Left hindlimb (tissue), 1 donor: ENCODE measurements around the gene KLHL29.
"Not testable (repeated sequence)": the region's sequence is repeated elsewhere in the genome, so short reads cannot be mapped to it uniquely, and the experiment has no call there.

Experiments
- DNase-seq: peaks from one replicate; pipeline ENCODE4 v3.0.0-alpha.2; 2018

The KLHL29 gene

DNA sequence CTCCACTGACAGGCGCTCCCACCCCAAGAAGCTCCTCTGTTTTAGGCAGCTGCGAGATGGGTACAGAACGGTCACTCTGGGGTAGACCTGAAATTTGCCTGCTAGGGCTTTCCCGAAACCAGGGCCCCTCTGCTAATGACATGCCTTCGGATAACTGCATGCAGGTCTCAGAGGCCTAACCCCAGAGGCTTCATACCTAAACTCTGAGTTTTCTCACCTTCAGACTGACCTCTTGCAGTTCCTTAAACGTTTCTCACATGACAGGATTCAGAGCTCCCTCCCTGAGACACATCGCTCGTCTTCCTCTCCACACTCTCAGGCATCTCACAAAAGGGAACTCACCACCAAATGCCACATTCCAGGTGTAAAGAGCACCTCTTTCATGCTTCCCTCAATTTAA is 11.3 kb upstream of the KLHL29 start:
- no peak for DNase-seq

DNA sequence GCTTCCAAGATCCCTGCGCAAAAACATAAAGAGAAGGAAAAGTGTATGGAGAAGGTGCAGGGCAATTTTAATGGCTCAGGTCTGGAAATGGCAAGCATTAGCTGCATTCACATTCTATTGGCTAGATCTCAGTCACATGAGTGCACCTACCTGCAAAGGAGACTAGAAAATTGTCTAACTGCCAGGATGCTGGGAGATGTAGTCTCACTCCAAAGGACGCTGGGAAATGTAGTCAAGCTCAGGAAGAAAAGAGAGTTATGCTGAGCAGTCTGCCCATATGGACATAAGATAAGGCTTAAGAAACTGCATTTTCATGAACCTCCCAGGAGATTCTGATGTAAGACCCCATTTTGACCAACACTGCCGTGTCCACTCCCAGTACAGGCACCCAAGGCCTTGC is 9.5 kb upstream of the KLHL29 start:
- no peak for DNase-seq

DNA sequence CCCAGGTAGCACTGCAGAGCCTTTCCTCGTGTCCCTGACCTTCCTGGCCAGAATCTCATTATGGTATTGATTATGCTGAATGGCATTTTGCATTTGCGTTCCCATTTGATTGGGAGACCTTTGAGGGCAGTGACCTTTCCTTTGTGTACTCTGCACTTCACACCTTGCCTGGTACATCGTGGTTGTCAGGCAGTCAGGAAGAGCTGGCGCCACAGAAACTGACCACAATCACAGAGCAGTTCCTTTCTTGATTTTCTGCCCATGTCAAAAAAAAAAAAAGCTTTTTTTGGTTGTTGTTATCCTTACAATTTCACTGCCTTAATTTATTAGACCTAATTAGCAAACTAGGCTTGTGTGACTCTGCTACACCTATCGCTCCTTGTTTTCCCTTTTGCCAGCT is 8.9 kb upstream of the KLHL29 start:
- DNase-seq: no peak

DNA sequence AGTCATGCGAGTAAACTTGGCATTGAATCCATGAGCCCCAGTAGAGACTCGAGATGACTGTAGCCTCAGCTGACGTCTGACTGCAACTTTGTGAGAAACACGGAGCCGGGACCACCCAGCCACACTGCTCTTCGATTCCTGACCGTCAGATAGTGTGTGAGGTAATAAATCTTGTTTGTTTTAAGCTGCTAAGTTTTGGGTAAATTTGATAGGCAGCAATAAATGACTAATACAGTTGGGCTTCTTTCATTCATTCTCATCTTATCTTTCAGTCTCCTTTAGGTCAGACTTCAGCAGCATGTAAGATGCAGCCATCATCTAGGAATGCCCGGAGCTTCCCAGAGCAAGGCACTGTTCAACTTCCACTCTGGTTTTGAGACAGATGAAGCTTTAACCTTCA is 8.0 kb upstream of the KLHL29 start:
- no peak for DNase-seq

DNA sequence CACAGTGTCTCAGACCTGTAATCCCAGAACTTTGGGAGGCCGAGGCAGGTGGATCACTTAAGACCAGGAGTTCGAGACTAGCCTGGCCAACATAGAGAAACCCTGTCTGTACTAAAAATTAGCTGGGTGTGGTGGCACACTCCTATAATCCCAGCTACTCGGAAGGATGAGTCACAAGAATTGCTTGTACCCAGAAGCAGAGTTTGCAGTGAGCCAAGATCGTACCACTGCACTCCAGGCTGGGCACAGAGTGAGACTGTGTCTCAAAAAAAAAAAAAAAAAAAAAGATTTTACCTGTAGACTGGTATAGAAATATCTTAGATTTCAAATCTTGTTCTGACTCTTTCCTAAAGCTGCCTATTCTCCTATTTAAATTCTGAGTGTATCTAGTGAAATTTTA is 7.2 kb upstream of the KLHL29 start:
- DNase-seq: no peak

DNA sequence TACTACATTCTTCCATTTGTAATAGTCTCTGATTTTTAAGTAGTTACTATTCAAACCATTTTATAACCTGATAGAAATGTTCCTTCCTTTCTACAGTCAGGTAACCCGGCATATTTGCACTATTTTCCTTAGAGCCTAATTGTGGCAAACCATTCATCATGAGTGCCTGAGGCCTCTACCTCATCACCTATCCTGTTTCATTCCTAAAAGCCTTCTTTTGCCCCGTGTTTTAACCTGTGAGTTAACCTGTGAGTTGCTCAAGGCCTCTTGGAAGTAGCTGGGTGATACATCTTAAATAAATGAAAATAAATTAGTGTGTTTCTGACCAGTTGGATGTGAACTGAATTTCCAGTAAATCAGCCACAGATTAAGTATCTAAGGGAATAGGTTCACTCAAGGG is 6.5 kb upstream of the KLHL29 start:
- DNase-seq: no peak

DNA sequence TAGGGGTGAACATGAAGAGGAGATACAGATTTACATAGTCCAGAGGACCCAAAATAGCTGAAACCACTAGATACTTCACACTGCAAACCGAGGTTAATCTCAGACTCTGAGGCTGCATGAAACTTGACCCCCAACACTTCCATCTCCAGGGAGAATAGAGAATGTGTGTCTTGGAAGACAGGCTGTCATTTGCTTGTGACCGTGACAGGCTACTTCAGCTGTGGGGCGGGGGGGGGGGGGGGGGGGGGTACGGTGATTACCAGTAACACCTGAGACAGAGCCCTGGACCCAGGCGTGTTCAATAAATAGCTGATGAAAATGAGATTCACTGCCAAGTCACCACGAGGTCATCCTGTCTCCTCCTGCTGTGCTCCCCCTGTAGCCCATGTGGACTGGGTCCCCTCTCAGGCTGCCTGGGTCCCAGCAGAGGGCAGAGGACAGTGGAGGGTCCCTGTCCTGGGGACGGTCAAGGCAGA is 5.7 kb upstream of the KLHL29 start:
- DNase-seq: no peak

DNA sequence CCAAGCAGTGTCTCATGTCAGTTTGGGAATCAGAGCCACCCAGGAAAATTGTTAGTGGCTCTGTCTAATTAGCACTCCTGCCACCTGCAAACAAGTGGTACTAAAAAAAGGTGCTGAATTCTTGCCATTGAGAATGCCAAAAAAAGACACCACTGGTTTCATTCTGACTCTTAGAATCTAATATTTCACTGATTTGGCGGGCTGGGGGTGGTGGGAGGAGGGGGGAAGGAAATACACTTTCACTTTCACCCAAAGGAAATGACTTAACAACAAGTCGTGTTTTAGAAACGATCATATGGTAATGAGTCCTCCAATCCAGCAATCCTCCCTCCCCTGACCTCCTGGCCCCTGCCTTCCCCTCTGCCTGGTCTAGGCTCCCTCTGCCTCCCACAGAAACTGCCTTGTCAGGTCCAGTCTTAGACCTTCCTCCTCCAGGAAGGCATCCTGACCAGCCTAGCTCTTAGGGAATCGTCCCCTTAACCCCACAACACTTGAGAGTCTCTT is 4.4 kb upstream of the KLHL29 start:
- DNase-seq: no peak

DNA sequence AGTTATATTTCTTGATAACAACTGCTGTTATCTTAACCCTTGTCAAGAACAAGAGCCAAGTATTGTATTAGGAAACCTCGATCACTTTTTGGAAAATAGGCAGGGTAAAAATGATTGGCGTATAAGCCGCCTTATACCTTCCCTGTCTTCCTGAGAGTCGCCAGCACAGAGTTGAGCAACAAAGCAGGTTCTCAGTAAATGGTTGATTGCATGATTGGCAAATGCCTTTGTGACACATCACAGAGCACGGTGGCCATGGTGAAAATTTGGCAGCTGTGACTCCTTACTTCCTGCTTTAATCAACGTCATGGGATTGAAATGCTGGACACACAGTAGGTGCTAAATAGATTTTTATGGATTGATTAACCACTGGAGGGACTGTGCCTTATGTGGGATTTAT is 3.9 kb upstream of the KLHL29 start:
- no peak for DNase-seq

DNA sequence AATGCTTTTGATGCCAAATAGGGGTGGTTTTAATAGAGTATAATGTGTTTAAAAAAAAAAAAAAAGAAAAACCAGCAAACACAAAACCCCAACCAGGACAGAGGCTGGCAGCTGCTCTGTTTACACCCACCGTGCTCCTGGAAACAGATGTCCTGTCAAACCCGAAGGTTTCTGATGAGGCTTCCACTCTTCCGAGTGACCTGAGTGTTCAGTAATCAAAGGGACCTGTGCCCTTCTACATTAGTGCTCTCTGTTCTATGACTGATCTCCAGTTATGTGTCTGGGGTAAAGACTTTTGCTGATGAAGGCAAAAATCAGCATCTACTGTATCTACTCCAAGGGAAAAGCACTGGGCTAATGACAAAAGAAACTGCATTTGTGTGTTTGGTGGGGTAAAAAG is 3.5 kb upstream of the KLHL29 start:
- no peak for DNase-seq

DNA sequence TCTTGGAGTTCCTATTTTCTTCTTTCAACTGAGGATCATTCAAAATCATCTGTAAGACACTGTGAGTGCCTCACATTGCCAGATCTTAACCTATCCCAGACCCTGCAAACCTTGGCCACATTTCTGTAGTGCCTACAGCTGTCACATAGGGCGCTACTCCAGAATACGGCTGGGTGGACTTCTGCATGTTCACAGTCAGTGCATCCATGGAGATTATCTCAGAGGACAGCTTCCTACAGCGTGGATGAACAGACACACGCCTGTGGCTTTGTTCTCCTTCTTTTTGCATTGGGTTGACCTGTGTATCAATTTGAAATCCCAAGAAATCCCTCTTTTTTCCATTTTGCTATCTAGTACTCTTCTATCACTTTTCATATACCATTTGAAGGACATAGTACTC is 1.9 kb upstream of the KLHL29 start:
- DNase-seq: no peak

DNA sequence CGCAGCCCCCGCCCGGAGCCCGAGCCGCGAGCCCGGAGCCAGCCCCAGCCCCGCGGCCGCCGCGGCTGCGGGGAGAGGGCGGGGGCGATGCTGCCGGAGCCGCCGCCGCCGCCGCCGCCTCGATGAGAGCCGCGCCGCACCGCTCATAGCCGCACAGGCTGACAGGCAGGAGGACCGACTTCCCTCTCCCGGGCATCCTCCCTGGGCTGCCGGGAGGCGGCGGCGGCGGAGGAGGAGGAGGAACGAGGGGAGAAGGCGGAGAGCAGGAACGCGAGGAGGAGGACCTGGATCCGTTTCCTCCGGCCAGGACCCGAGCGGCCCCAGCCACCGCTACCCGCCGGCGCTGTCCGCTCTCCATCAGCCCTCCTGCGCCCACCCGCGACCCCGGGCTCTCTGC is 370 bp downstream of the KLHL29 start:
- DNase-seq: peak; percentile 68

DNA sequence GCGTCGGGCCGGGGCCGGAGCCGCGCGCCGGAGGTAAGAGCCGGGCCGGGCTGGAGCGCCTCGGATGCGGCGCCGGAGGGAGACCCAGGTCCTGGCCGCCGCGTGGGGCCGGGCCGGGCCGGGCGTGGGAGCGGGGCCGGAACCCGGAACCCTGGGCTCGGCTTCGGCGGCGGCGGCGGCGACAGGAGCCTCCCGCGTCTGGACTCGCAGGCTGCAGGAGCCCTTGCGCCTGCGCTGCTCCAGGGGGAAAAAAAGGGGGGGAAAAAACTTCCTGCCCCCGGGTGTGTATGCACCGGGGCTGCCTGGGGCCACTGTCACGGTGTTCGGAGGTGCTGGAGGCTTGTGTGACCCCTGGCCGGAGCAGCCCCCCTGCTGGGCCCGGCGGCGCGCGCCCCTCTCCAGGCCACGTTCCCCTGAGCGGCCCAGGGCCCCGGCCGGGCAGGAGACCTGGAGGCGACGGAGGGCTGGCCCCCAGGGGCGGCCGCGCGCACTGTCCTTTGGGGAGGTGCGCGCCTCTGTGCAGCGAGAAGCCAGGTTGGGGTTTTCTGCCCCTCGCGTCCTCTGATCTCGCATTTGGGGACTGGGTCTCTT is 864 bp downstream of the KLHL29 start:
- DNase-seq: peak; percentile 54

DNA sequence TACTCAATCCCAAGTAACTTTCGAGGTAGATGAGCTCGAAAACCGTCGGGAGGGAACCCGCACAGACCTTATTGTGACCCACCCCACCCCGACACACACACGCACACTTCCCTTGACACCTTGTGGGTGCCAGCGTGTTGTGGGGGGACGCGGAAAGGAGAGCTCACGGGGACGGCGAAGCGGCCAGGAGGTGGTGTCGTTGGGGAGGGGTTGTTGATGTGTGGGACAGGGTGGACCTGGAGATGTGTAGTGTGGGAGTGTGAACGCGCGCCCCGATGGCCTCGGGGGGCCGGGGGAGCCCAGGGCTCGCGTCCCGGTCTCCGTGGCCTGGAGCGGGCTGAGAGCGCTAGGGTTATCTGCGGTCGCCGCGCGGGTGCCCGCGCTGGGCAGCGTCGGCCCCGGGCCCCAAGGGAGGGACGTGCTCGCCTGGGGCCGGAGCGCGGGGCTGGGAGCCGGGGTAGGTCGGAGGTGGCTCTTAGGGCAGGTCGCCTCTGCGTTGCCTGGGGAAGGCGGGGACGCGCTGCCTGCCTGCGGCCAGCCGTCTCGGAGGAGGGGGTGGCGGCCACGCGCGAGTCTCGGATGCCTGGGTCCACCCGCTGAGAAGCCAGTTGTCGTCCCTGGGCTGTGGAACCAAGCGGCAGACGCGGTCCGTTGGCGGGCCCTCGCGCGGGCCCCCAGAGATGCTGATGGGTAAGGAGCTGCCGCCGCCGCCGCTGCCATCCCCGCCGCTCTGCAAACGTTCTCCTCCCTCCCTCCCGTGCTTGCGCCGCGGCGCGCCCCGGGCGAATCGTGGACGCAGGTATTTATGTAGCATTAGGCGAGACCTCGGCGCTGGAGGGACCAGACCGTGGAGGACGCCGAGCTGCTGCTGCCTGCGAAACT is 1.6 kb downstream of the KLHL29 start:
- peak; percentile 57 for DNase-seq

DNA sequence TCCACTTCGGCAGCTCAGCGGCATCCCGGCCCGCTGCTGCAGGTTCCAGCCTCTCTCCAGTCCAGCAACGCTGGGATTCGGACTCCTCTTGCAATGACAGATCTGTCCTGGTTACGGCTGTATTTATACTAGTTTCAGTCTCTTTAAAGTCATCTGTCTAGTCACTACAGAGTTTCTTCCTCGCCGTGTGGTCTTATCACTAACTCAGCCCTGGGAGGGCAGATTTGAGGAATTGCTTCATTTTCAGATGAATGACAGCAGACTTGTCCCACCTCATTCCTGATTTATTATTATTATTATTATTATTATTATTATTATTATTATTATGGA is 2.2 kb downstream of the KLHL29 start:
- DNase-seq: no peak

DNA sequence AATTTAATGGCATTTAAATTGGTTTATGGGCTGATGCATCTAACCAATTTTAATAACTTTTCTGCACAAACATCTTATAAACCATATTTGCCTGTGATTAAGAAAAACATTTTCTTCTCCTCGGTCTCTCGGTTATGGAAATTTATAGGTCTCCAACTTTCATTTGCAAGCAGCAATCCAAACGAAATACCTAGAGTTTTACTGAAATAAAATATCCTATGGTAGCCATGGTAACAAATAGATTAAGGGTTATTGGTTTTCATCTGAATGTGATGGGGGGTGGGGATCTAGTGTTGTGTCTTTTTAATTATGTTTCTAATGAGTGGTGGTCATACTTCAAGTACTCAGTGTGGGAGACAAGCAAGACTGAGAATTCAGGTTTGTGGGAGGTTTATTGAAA is 2.9 kb downstream of the KLHL29 start:
- no peak for DNase-seq

DNA sequence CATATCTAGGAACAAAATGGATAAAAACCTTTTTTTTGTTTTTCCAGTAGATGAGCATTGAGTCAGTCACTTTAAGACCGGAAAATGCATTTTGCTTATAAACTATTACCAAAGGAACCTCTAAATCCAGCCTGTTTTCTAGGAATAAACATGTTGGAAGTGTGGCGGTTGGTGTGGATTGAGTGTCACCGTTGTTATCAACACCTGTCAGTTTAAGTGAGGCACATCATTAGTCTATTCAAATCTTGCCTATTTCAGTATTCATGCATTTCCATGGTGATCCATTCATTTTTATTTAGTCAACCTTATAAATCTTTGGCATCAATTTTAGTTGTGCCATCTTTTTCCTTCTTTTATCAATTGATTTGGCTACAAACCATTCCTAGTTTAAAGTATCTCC is 3.3 kb downstream of the KLHL29 start:
- DNase-seq: no peak

DNA sequence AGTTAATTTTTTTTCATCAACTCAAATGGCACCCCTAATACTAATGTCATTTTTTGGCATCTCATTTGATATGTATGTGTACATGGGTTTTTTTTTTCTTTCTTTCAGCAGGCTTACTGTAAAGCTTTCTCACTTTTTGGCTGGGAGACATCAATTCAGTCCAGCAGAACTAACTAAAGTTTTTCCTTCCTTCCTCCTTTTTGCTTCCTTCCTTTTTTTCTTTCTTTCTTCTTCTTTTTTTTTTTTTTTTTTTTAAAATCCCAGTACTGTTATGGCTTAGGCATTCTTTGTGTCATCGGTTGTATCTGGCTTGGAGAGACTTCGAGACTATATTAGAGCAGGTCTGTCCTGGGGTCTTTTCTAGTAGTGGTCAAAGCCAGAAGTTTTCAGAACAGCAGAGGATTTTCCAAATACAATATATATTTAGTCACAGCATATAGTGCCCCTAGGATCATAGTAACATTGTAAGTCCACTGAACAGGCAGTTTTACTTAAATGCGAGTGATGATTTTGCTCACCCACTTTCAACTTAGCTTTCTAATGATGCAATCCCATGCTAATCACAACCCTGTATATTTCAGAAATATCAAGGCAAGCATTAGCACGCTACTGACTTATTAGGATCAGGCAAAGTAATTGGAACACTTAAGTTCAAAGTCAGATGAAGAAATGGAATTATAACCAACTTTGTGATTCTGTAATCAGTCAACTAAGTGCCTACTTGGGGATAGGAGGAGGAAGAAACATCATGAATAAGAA is 4.0 kb downstream of the KLHL29 start:
- no peak for DNase-seq

DNA sequence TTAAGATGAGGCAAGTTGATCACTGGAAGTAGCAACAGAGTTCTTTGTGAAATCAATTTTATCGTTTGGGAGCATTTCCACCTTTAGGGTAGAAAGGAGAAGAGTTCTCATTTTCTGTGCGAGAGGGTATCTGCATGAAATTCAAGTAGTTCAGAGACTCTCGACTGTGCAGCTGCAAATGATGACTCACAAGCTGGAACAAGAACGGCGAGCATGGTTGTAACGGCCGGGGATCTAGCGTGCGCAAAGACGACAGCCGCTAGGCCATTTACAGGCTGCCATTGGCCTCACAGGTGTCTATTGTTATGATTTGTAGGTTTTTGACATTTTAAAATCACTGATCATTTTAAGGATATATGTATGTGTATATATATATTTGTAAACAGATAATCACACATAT is 5.2 kb downstream of the KLHL29 start:
- DNase-seq: peak; percentile 68

DNA sequence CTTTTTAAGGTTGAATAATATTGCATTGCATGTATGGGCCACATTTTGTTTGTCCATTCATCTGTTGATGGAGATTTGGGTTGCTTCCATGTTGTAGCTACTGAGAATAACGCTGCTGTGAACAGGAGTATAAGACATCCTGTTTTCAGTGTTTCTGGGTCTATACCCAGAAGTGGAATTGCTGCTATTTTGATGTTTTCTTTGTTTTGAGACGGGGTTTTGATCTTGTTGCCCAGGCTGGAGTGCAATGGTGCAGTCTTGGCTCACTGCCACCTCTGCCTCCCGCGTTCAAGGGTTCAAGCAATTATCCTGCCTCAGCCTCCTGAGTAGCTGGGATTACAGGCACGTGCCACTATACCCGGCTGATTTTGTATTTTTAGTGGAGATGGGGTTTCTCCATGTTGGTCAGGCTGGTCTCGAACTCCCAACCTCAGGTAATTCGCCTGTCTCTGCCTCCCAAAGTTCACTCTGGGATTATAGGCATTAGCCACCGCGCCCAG is 6.3 kb downstream of the KLHL29 start:
- DNase-seq: not testable (repeated sequence)

DNA sequence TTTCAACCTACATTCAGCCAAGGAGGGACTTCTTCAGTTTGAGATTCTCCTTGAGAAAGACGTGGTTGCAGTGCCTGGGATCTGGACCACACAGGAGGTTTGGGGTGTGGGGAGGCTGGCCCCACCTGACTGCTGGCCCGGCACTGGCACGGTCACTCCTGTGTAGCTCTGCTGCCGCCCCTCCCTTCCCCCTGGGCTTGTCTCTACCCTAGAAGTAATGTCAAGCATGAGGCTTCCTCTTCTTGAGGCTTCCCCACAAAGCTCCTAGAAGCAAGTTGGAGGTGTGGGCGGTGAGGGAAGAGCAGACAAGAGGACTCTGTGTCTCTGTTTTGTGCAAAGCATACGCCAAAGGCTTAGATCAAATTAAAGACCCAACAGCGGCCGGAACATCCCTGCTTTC is 8.7 kb downstream of the KLHL29 start:
- no peak for DNase-seq

DNA sequence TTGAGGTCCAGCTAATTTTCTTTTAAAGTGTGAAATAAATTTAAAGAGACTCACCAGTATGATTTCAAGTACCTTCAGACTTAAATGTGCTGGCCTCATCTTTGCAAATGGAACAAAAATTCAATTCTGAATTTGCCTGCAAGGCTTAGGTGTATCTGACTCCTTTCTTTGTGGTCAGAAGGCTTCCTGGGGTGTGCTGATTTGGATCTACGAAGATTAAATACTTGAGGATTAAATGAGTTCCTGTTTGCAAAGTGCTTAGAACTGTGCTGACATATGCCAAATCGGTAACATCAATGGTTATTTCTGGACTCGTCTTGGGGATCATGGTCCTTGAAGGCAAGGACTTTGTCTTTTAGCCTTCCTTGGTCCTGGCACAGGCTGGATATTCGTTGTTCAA is 9.7 kb downstream of the KLHL29 start:
- DNase-seq: no peak

DNA sequence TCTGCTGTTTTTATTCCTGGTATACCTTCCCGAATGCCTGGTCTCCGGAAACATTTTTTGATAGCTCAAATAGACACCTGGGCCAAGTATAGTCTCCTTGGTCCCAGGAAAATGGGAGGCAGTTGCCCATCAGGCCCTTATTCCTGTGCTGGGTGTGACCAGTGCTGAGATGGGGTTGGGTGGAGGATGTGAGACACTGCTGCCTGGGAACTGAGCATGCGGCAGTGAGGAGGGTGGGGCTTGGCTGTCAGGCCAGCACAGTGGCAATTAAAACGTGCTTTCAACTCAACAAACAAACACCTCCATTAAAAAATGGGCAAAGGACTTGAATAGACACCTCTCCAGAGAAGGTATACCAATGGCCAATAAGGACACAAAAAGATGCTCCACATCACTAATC is 12.5 kb downstream of the KLHL29 start:
- no peak for DNase-seq
